A673 (cell line): ENCODE measurements around the gene KLK3. TPM values are rescaled to one million over a fixed set of nuclear protein-coding genes. Genes with fewer than 3 reads are reported as not detected.

Experiments
- BruUV-seq: library from RNA; stranded (reverse); fragments of 400-500 nt; replicated peaks from 2 replicates; lab custom pipeline; 2021; lab: Mats Ljungman, UMichigan
- CTCF ChIA-PET: fragments of 300-600 bp; sonication (Branson Sonifier 250); formaldehyde crosslinking; loops from one replicate; lab custom pipeline; 2022; ENCODE audit warnings: antibody characterized with exemption; lab: Charles Lee
- POLR2A ChIA-PET: fragments of 300-600 bp; sonication (Branson Sonifier 250); formaldehyde crosslinking; loops from one replicate; lab custom pipeline; 2022; ENCODE audit warnings: antibody characterized with exemption; ENCODE audit not compliant: low non-redundant PET; lab: Charles Lee
- DNase-seq: peaks from one replicate; pipeline ENCODE4 v3.0.0-alpha.2; 2015; ENCODE audit warnings: low spot score
- H3K27ac ChIP-seq: fragments of 200-600 bp; sonication (generic); 2 replicates; pipeline ENCODE4 v1.5.1; 2016; ENCODE audit warnings: mixed run types, low read depth, mild to moderate bottlenecking, mixed read lengths, antibody characterized with exemption, low read length; ENCODE audit not compliant: poor library complexity, severe bottlenecking
- H3K27me3 ChIP-seq: fragments of 200-600 bp; sonication (generic); replicated peaks from 2 replicates; pipeline ENCODE4 v1.6.1; 2017; ENCODE audit warnings: mixed run types, low read depth, mild to moderate bottlenecking, mixed read lengths, antibody characterized with exemption, low read length; ENCODE audit not compliant: insufficient read depth, poor library complexity
- H3K36me3 ChIP-seq: fragments of 200-600 bp; sonication (generic); 2 replicates; pipeline ENCODE4 v1.6.1; 2016; ENCODE audit warnings: mixed run types, mild to moderate bottlenecking, mixed read lengths, antibody characterized with exemption, low read length; ENCODE audit not compliant: insufficient read depth, poor library complexity, severe bottlenecking
- H3K4me1 ChIP-seq: fragments of 200-600 bp; sonication (generic); 2 replicates; pipeline ENCODE4 v1.6.1; 2017; ENCODE audit warnings: mixed run types, mild to moderate bottlenecking, mixed read lengths, antibody characterized with exemption, low read length; ENCODE audit not compliant: insufficient read depth, poor library complexity, severe bottlenecking
- H3K4me3 ChIP-seq: fragments of 200-600 bp; sonication (generic); 2 replicates; pipeline ENCODE4 v1.5.1; 2016; ENCODE audit warnings: low read depth, mixed run types, mild to moderate bottlenecking, mixed read lengths, low read length; ENCODE audit not compliant: poor library complexity, severe bottlenecking
- H3K9me3 ChIP-seq: fragments of 200-600 bp; sonication (generic); 2 replicates; pipeline ENCODE4 v1.6.1; 2016; ENCODE audit warnings: mixed run types, low read depth, mild to moderate bottlenecking, mixed read lengths, antibody characterized with exemption, low read length; ENCODE audit not compliant: poor library complexity, severe bottlenecking
- EZH2 ChIP-seq: fragments of 200-600 bp; sonication (generic); IDR thresholded peaks from 2 replicates; pipeline ENCODE4 v1.6.1; 2017; ENCODE audit warnings: borderline replicate concordance, low read depth, mild to moderate bottlenecking, mixed read lengths, antibody characterized with exemption, low read length; ENCODE audit not compliant: poor library complexity, severe bottlenecking
- intact Hi-C: fragments of 100-400 bp; cut with micrococcal nuclease; formaldehyde crosslinking; loops from one replicate; pipeline ENCODE4 v1.10.0; 2022; ENCODE audit not compliant: unreplicated experiment
- total RNA-seq: library from RNA; stranded (reverse); gene quantifications from 2 replicates; pipeline ENCODE4 v1.2.3, GENCODE V29; 2021
- TF ChIP-seq, protein P1 (sequence below): fragments of 300-800, 200-600 bp; sonication (generic); conservative IDR thresholded peaks from 2 replicates; pipeline ENCODE4 v1.5.1; 2017; ENCODE audit warnings: low read depth, mild to moderate bottlenecking, antibody characterized with exemption, low read length, moderate library complexity, mixed read lengths

KLK3 gene
- total RNA-seq, 1 experiment from 2014 or later = not detected

DNA sequence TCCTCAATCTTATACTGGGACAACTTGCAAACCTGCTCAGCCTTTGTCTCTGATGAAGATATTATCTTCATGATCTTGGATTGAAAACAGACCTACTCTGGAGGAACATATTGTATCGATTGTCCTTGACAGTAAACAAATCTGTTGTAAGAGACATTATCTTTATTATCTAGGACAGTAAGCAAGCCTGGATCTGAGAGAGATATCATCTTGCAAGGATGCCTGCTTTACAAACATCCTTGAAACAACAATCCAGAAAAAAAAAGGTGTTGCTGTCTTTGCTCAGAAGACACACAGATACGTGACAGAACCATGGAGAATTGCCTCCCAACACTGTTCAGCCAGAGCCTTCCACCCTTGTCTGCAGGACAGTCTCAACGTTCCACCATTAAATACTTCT is 4.0 kb upstream of the KLK3 start:
- no peaks in the 10 kb centered on the region for H3K9me3 ChIP-seq
- no peaks in the 10 kb centered on the region for H3K4me1 ChIP-seq
- no peak for TF ChIP-seq EZH2
- TF ChIP-seq, protein P1, sequence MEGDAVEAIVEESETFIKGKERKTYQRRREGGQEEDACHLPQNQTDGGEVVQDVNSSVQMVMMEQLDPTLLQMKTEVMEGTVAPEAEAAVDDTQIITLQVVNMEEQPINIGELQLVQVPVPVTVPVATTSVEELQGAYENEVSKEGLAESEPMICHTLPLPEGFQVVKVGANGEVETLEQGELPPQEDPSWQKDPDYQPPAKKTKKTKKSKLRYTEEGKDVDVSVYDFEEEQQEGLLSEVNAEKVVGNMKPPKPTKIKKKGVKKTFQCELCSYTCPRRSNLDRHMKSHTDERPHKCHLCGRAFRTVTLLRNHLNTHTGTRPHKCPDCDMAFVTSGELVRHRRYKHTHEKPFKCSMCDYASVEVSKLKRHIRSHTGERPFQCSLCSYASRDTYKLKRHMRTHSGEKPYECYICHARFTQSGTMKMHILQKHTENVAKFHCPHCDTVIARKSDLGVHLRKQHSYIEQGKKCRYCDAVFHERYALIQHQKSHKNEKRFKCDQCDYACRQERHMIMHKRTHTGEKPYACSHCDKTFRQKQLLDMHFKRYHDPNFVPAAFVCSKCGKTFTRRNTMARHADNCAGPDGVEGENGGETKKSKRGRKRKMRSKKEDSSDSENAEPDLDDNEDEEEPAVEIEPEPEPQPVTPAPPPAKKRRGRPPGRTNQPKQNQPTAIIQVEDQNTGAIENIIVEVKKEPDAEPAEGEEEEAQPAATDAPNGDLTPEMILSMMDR = no peak
- no peak overlapping the region for H3K27ac ChIP-seq
- no TSS peak for BruUV-seq
- intact Hi-C loops = no loop called here
- no peak overlapping the region for H3K4me3 ChIP-seq
- POLR2A ChIA-PET = no interaction called here
- H3K36me3 ChIP-seq = no peaks in the 10 kb centered on the region
- DNase-seq = no peak
- peaks cover 42% of the 10 kb centered on the region for H3K27me3 ChIP-seq
- CTCF ChIA-PET = no interaction called here

DNA sequence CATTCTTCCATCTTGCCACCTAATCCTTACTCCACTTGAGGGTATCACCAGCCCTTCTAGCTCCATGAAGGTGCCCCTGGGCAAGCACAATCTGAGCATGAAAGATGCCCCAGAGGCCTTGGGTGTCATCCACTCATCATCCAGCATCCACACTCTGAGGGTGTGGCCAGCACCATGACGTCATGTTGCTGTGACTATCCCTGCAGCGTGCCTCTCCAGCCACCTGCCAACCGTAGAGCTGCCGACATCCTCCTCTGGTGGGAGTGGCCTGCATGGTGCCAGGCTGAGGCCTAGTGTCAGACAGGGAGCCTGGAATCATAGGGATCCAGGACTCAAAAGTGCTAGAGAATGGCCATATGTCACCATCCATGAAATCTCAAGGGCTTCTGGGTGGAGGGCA is 3.1 kb upstream of the KLK3 start:
- no peak for DNase-seq
- no TSS peak for BruUV-seq
- Histone ChIP-seq H3K9me3 (no peaks in the 10 kb centered on the region), H3K4me1 (no peaks in the 10 kb centered on the region), H3K27me3 (peaks cover 39% of the 10 kb centered on the region), H3K27ac (no peak overlapping the region), H3K36me3 (no peaks in the 10 kb centered on the region), H3K4me3 (no peak overlapping the region)
- ChIA-PET POLR2A (interaction anchor here (0.6 kb wide), 1 partner anchor 20 kb away, joined by 4 read pairs; no protein-coding TSS in a partner anchor), CTCF (no interaction called here)
- TF ChIP-seq EZH2 = no peak
- TF ChIP-seq, protein P1 = no peak
- intact Hi-C loops = no loop called here

DNA sequence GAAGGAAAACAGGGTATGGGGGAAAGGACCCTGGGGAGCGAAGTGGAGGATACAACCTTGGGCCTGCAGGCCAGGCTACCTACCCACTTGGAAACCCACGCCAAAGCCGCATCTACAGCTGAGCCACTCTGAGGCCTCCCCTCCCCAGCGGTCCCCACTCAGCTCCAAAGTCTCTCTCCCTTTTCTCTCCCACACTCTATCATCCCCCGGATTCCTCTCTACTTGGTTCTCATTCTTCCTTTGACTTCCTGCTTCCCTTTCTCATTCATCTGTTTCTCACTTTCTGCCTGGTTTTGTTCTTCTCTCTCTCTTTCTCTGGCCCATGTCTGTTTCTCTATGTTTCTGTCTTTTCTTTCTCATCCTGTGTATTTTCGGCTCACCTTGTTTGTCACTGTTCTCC is 2.7 kb downstream of the KLK3 start:
- Histone ChIP-seq H3K36me3 (no peaks in the 10 kb centered on the region), H3K4me3 (no peak overlapping the region), H3K27me3 (peaks cover 55% of the 10 kb centered on the region), H3K27ac (no peak overlapping the region), H3K9me3 (no peaks in the 10 kb centered on the region), H3K4me1 (no peaks in the 10 kb centered on the region)
- intact Hi-C loops = no loop called here
- TF ChIP-seq, protein P1 = no peak
- POLR2A ChIA-PET = no interaction called here
- no TSS peak for BruUV-seq
- CTCF ChIA-PET = no interaction called here
- no peak for DNase-seq
